Measurements from ENCODE around the gene KAT2A. TPM values are rescaled to one million over a fixed set of nuclear protein-coding genes. Genes with fewer than 3 reads are reported as not detected.
A peak's percentile ranks its signal among the peaks of the same experiment; 100 is the strongest.

Gene KAT2A
- polyA plus RNA-seq, 1 donor (not counting 4 experiments of a cell fraction or from before 2014, with no cell fraction given): 28.2 TPM

- DNase-seq (ENCODE audit: low read depth, low spot score) (no peak), FAIRE-seq (no peak)
- Histone ChIP-seq H3K79me2 (ENCODE audit: control insufficient read depth, insufficient read depth, low read length) (peaks cover 4% of the 10 kb centered on the region), H3K36me3 (ENCODE audit: control insufficient read depth in 2 of 2, extremely low read depth in 1 of 2, insufficient read depth in 2 of 2, low read length in 2 of 2) (peaks cover 29 to 44% of the 10 kb centered on the region in 2 experiments), H3K4me2 (ENCODE audit: control insufficient read depth, extremely low read depth, insufficient read depth, low read depth, low read length) (no peak overlapping the region), H3K4me3 (ENCODE audit: control insufficient read depth in 2 of 3, extremely low read depth in 1 of 3, insufficient read depth in 2 of 3, low read depth in 1 of 3, low read length in 3 of 3) (no peak overlapping the region), H3K27me3 (ENCODE audit: control insufficient read depth, extremely low read depth, insufficient read depth, low read length) (no peaks in the 10 kb centered on the region), H3K4me1 (ENCODE audit: control insufficient read depth, extremely low read depth, insufficient read depth, low read length) (peaks cover 14% of the 10 kb centered on the region), H3K27ac (ENCODE audit: control insufficient read depth, insufficient read depth, low read length) (no peak overlapping the region), H4K20me1 (ENCODE audit: control insufficient read depth, extremely low read depth, insufficient read depth, low read length) (peaks cover 4% of the 10 kb centered on the region), H3K9me1 (ENCODE audit: control insufficient read depth, extremely low read depth, insufficient read depth, low read length) (no peaks in the 10 kb centered on the region), H3K9ac (ENCODE audit: control insufficient read depth, extremely low read depth, insufficient read depth, low read length) (no peak overlapping the region), H3K9me3 (ENCODE audit: control insufficient read depth, low read depth, low read length) (no peaks in the 10 kb centered on the region), H2AFZ (ENCODE audit: control insufficient read depth, low read length) (no peak overlapping the region)
- TF ChIP-seq EZH2 (IDR thresholded peaks at IDR 0.05; ENCODE audit: low read length) (no peak), CTCF (optimal IDR thresholded peaks at IDR 0.05 in 1 of 3, IDR thresholded peaks at IDR 0.05 in 1 of 3, conservative IDR thresholded peaks at IDR 0.05 in 1 of 3; ENCODE audit: extremely low read depth in 1 of 3, insufficient read depth in 2 of 3, low read length in 3 of 3) (no peak)
- dilution Hi-C loops (cut with MboI; ENCODE audit: extremely low pct_ligation_motif_present, low sequenced_read_pairs): no loop called here
These were observed 4.4 kb upstream of the KAT2A start for GRCh38 chr17:42125565-42125964.

DNA sequence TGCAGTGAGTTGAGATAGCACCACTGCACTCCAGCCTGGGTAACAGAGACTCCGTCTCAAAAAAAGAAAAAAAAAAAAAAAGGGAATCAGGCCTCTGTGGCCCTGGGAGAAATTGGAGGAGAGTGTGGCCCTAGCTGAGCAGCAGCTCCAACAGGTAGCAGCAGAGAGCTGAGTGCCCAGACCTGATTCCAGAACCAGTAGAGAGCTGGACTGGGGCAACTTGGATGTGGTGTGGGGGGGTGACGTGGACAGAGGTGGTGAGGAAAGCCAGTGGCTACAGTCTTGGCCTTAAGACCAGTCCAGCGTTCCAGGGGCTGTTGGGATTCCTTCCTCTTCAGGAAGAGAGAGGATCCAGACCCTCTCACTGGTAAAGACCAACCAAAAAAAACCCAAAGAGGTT, 3.1 kb upstream of the KAT2A start:
- H3K79me2 ChIP-seq (ENCODE audit: control insufficient read depth, insufficient read depth, low read length): peaks cover 3% of the 10 kb centered on the region
- no peak for DNase-seq (ENCODE audit: low read depth, low spot score)
- no peak overlapping the region for H3K4me3 ChIP-seq (ENCODE audit: control insufficient read depth in 2 of 3, extremely low read depth in 1 of 3, insufficient read depth in 2 of 3, low read depth in 1 of 3, low read length in 3 of 3)
- H3K27me3 ChIP-seq (ENCODE audit: control insufficient read depth, extremely low read depth, insufficient read depth, low read length): no peaks in the 10 kb centered on the region
- H3K4me2 ChIP-seq (ENCODE audit: control insufficient read depth, extremely low read depth, insufficient read depth, low read depth, low read length): no peak overlapping the region
- H3K9me3 ChIP-seq (ENCODE audit: control insufficient read depth, low read depth, low read length): no peaks in the 10 kb centered on the region
- peaks cover 19% of the 10 kb centered on the region for H3K4me1 ChIP-seq (ENCODE audit: control insufficient read depth, extremely low read depth, insufficient read depth, low read length)
- H4K20me1 ChIP-seq (ENCODE audit: control insufficient read depth, extremely low read depth, insufficient read depth, low read length): peaks cover 3% of the 10 kb centered on the region
- H2AFZ ChIP-seq (ENCODE audit: control insufficient read depth, low read length): no peak overlapping the region
- dilution Hi-C loops (cut with MboI; ENCODE audit: extremely low pct_ligation_motif_present, low sequenced_read_pairs): no loop called here
- peak in 1 of 3 experiments; percentile 17 for TF ChIP-seq CTCF (optimal IDR thresholded peaks at IDR 0.05 in 1 of 3, IDR thresholded peaks at IDR 0.05 in 1 of 3, conservative IDR thresholded peaks at IDR 0.05 in 1 of 3; ENCODE audit: extremely low read depth in 1 of 3, insufficient read depth in 2 of 3, low read length in 3 of 3)
- TF ChIP-seq EZH2 (IDR thresholded peaks at IDR 0.05; ENCODE audit: low read length): no peak
- peaks cover 20 to 32% of the 10 kb centered on the region in 2 experiments for H3K36me3 ChIP-seq (ENCODE audit: control insufficient read depth in 2 of 2, extremely low read depth in 1 of 2, insufficient read depth in 2 of 2, low read length in 2 of 2)
- H3K27ac ChIP-seq (ENCODE audit: control insufficient read depth, insufficient read depth, low read length): no peak overlapping the region
- H3K9ac ChIP-seq (ENCODE audit: control insufficient read depth, extremely low read depth, insufficient read depth, low read length): no peak overlapping the region
- no peak for FAIRE-seq
- H3K9me1 ChIP-seq (ENCODE audit: control insufficient read depth, extremely low read depth, insufficient read depth, low read length): no peaks in the 10 kb centered on the region

All from keratinocyte (primary cell).